ENCODE measurements around the gene UBE2H.

The UBE2H gene

GRCh38 chr7:129950191-129950932 lies 2.4 kb downstream of the UBE2H start:
- DNase-seq (ENCODE audit: low spot score) = no peak

GRCh38 chr7:129949292-129950133 lies 3.2 kb downstream of the UBE2H start:
- peak; percentile 76 for DNase-seq (ENCODE audit: low spot score)

GRCh38 chr7:129948877-129949291 lies 3.9 kb downstream of the UBE2H start:
- DNase-seq (ENCODE audit: low spot score) = peak; percentile 88

- no peak for DNase-seq (ENCODE audit: low spot score)
Observed at GRCh38 chr7:129948338-129948737, 4.4 kb downstream of the UBE2H start.

GRCh38 chr7:129947701-129948100 lies 5.1 kb downstream of the UBE2H start:
- DNase-seq (ENCODE audit: low spot score) = no peak

GRCh38 chr7:129947049-129947448 lies 5.7 kb downstream of the UBE2H start:
- DNase-seq (ENCODE audit: low spot score) = no peak

GRCh38 chr7:129946282-129946681 lies 6.5 kb downstream of the UBE2H start:
- no peak for DNase-seq (ENCODE audit: low spot score)

- DNase-seq (ENCODE audit: low spot score) = no peak
Observed at GRCh38 chr7:129943352-129943751, 9.4 kb downstream of the UBE2H start.

- no peak for DNase-seq (ENCODE audit: low spot score)
Observed at GRCh38 chr7:129940329-129940728, 12.4 kb downstream of the UBE2H start.

- DNase-seq (ENCODE audit: low spot score) = no peak
Observed at GRCh38 chr7:129939881-129940280, 12.9 kb downstream of the UBE2H start.

- no peak for DNase-seq (ENCODE audit: low spot score)
Observed at GRCh38 chr7:129933627-129934026, 19.1 kb downstream of the UBE2H start.

- no peak for DNase-seq (ENCODE audit: low spot score)
Observed at GRCh38 chr7:129926618-129927017, 26.1 kb downstream of the UBE2H start.

- peak; percentile 76 for DNase-seq (ENCODE audit: low spot score)
Observed at GRCh38 chr7:129925416-129926002, 27.3 kb downstream of the UBE2H start.

GRCh38 chr7:129924602-129925001 lies 28.2 kb downstream of the UBE2H start:
- no peak for DNase-seq (ENCODE audit: low spot score)

- DNase-seq (ENCODE audit: low spot score) = peak; percentile 71
Observed at GRCh38 chr7:129923709-129924108, 29.1 kb downstream of the UBE2H start.

- DNase-seq (ENCODE audit: low spot score) = no peak
Observed at GRCh38 chr7:129919492-129919891, 33.3 kb downstream of the UBE2H start.

- no peak for DNase-seq (ENCODE audit: low spot score)
Observed at GRCh38 chr7:129918922-129919321, 33.8 kb downstream of the UBE2H start.

GRCh38 chr7:129917934-129918333 lies 34.8 kb downstream of the UBE2H start:
- no peak for DNase-seq (ENCODE audit: low spot score)

- no peak for DNase-seq (ENCODE audit: low spot score)
Observed at GRCh38 chr7:129914536-129915272, 38.1 kb downstream of the UBE2H start.

GRCh38 chr7:129913428-129913827 lies 39.3 kb downstream of the UBE2H start:
- no peak for DNase-seq (ENCODE audit: low spot score)

- DNase-seq (ENCODE audit: low spot score) = no peak
Observed at GRCh38 chr7:129911790-129912189, 41.0 kb downstream of the UBE2H start.

GRCh38 chr7:129909669-129910068 lies 43.1 kb downstream of the UBE2H start:
- DNase-seq (ENCODE audit: low spot score) = no peak

Measured in GM03348 (cell line).